Activated CD4-positive, alpha-beta T cell treated with anti-CD3 and anti-CD28 coated beads for 36 hours (primary cell): ENCODE data around the gene SLC2A13. TPM values are rescaled to one million over a fixed set of nuclear protein-coding genes. Genes with fewer than 3 reads are reported as not detected.
"Not testable (repeated sequence)": the region's sequence is repeated elsewhere in the genome, so short reads cannot be mapped to it uniquely, and the experiment has no call there.

Experiments used
- ATAC-seq: fragments of 200-7000 bp; cut with Tn5 transposase; one replicate; pipeline ENCODE4 v1.10.0; 2021; ENCODE audit warnings: mild to moderate bottlenecking, moderate library complexity
- CTCF ChIA-PET: fragments of 350-600 bp; sonication (Branson Sonifier 250); formaldehyde crosslinking; loops from one replicate; lab custom pipeline; 2021; ENCODE audit warnings: antibody characterized with exemption; lab: Charles Lee
- POLR2A ChIA-PET: fragments of 350-600 bp; sonication (Branson Sonifier 250); formaldehyde crosslinking; loops from one replicate; lab custom pipeline; 2021; ENCODE audit warnings: antibody characterized with exemption, inconsistent platforms; lab: Charles Lee
- DNase-seq: peaks from one replicate; pipeline ENCODE4 v3.0.0-alpha.2; 2020
- H3K27ac Mint-ChIP-seq: one replicate; pipeline ENCODE4 v1.8.0; 2021; ENCODE audit warnings: mixed read lengths
- H3K27me3 Mint-ChIP-seq: one replicate; pipeline ENCODE4 v1.8.0; 2021; ENCODE audit warnings: mixed read lengths
- H3K36me3 Mint-ChIP-seq: one replicate; pipeline ENCODE4 v1.8.0; 2021; ENCODE audit warnings: low read depth, mixed read lengths
- H3K4me1 Mint-ChIP-seq: one replicate; pipeline ENCODE4 v1.8.0; 2021; ENCODE audit warnings: mixed read lengths
- H3K4me3 Mint-ChIP-seq: one replicate; pipeline ENCODE4 v1.8.0; 2021; ENCODE audit warnings: mild to moderate bottlenecking, moderate library complexity, mixed read lengths
- H3K9me3 Mint-ChIP-seq: one replicate; pipeline ENCODE4 v1.8.0; 2021; ENCODE audit warnings: low read depth, mixed read lengths
- intact Hi-C, 2 experiments: fragments of 100-400 bp; cut with DNase I in 1 of 2; cut with micrococcal nuclease in 1 of 2; formaldehyde crosslinking; loops; one replicate each; pipeline versions ENCODE4 v1.14.2 to v1.15.1; 2022 to 2024; cut with DNase I, micrococcal nuclease
- total RNA-seq, 2 experiments: library from RNA; stranded (reverse); gene quantifications; one replicate each; pipeline ENCODE4 v1.2.3, GENCODE V29; 2021

The SLC2A13 gene
- total RNA-seq, 2 experiments from 2014 or later, result 2.3 to 3.9 TPM

GRCh38 chr12:40065636-40066035, 40.2 kb downstream of the SLC2A13 start:
- H3K4me1 Mint-ChIP-seq, result no peaks in the 10 kb centered on the region
- ATAC-seq (no peak), DNase-seq (no peak)
- intact Hi-C loops, result no loop called here
- H3K27me3 Mint-ChIP-seq, result no peaks in the 10 kb centered on the region
- no peak overlapping the region for H3K27ac Mint-ChIP-seq
- no peak overlapping the region for H3K4me3 Mint-ChIP-seq
- no peaks in the 10 kb centered on the region for H3K36me3 Mint-ChIP-seq
- ChIA-PET CTCF (interaction anchor here (1.2 kb wide), 1 partner anchor 12 kb away, joined by 4 read pairs; no protein-coding TSS in a partner anchor), POLR2A (no interaction called here)
- no peaks in the 10 kb centered on the region for H3K9me3 Mint-ChIP-seq

DNA sequence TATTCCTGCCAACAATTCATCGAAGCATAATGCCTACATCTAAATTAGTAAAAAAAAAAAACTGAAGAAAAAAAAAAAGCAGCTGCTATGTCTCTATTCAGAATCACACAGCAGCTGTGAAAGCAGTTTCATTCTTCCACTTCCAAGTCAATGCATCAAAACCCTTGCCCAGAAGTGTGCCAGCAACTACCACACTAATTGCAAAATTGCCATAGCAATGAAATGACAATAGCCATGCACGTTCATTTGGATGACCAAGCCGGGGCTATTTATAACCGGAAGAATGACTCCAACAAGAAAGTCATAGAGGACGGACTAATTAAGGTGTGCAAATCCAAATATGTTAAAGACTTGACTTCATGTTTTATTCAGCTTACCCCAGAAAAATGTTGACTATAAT, 42.5 kb downstream of the SLC2A13 start:
- H3K4me3 Mint-ChIP-seq, result no peak overlapping the region
- intact Hi-C loops, result no loop called here
- DNase-seq (no peak), ATAC-seq (no peak)
- H3K9me3 Mint-ChIP-seq, result no peaks in the 10 kb centered on the region
- no peak overlapping the region for H3K27ac Mint-ChIP-seq
- ChIA-PET POLR2A (no interaction called here), CTCF (no interaction called here)
- H3K27me3 Mint-ChIP-seq, result no peaks in the 10 kb centered on the region
- H3K36me3 Mint-ChIP-seq, result no peaks in the 10 kb centered on the region
- no peaks in the 10 kb centered on the region for H3K4me1 Mint-ChIP-seq

DNA sequence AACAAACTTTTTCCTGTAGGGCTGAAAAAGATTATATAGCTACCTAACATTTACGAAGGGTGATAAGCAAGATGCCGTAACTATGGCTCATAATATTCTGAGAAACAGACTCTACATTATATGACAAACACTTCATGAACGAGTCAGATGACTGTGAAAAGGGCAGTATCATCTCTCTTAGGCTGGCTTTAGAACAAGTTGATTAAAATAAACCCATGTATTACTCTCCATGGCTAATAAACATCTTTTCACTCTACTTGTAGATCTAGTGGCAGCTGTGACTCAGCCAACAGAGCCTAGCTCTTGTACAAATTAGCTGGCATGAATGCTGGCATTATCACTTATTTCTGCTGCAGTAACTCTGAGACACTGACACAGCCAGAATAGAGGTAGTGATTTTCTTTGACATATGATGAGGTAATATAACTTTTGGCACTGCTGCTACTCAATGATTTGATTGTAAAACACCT, 47.1 kb downstream of the SLC2A13 start:
- ChIA-PET POLR2A (no interaction called here), CTCF (interaction anchor here (0.8 to 1.1 kb wide), 3 partner anchors 25 to 66 kb away, joined by 3 to 4 read pairs (median 4); no protein-coding TSS in a partner anchor)

GRCh38 chr12:40056373-40056772, 49.5 kb downstream of the SLC2A13 start:
- Mint-ChIP-seq H3K27ac (no peak overlapping the region), H3K9me3 (no peaks in the 10 kb centered on the region), H3K27me3 (no peaks in the 10 kb centered on the region), H3K4me3 (no peak overlapping the region), H3K36me3 (no peaks in the 10 kb centered on the region), H3K4me1 (no peaks in the 10 kb centered on the region)
- no peak for DNase-seq
- POLR2A ChIA-PET, result no interaction called here
- CTCF ChIA-PET, result no interaction called here
- intact Hi-C loops, result no loop called here
- ATAC-seq, result no peak

More for the DNA sequence above, 47.1 kb downstream of the SLC2A13 start:
- DNase-seq, result no peak
- Mint-ChIP-seq H3K4me1 (no peaks in the 10 kb centered on the region), H3K36me3 (no peaks in the 10 kb centered on the region), H3K9me3 (no peaks in the 10 kb centered on the region), H3K27me3 (no peaks in the 10 kb centered on the region), H3K4me3 (no peak overlapping the region), H3K27ac (no peak overlapping the region)
- intact Hi-C loops, result no loop called here
- no peak for ATAC-seq

GRCh38 chr12:40055776-40056175, 50.1 kb downstream of the SLC2A13 start:
- no peak for ATAC-seq
- Mint-ChIP-seq H3K4me1 (no peaks in the 10 kb centered on the region), H3K4me3 (no peak overlapping the region), H3K27me3 (no peaks in the 10 kb centered on the region), H3K9me3 (no peaks in the 10 kb centered on the region), H3K36me3 (no peaks in the 10 kb centered on the region), H3K27ac (no peak overlapping the region)
- no peak for DNase-seq
- POLR2A ChIA-PET, result no interaction called here
- CTCF ChIA-PET, result no interaction called here
- intact Hi-C loops, result no loop called here

DNA sequence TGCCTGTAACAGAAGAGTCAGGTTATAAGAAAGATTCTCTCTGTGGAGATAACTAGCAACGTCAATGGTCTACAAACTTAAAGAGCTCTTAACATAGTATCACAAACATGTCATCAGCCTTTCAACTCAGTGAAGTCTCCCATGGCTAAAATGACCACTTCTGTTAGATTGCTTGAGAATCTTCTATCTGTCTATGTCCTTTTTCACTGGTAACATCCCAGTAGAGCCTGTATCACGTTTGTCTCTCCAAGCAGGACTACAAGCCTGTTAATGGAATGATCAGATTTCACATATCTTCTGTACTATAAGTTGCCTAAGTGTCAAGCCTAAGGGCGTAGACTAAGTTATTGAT, 50.7 kb downstream of the SLC2A13 start:
- H3K27ac Mint-ChIP-seq, result no peak overlapping the region
- no peaks in the 10 kb centered on the region for H3K9me3 Mint-ChIP-seq
- intact Hi-C loops, result no loop called here
- H3K4me1 Mint-ChIP-seq, result no peaks in the 10 kb centered on the region
- no peaks in the 10 kb centered on the region for H3K27me3 Mint-ChIP-seq
- H3K36me3 Mint-ChIP-seq, result no peaks in the 10 kb centered on the region
- ChIA-PET POLR2A (no interaction called here), CTCF (no interaction called here)
- no peak for ATAC-seq
- DNase-seq, result no peak
- H3K4me3 Mint-ChIP-seq, result no peak overlapping the region

DNA sequence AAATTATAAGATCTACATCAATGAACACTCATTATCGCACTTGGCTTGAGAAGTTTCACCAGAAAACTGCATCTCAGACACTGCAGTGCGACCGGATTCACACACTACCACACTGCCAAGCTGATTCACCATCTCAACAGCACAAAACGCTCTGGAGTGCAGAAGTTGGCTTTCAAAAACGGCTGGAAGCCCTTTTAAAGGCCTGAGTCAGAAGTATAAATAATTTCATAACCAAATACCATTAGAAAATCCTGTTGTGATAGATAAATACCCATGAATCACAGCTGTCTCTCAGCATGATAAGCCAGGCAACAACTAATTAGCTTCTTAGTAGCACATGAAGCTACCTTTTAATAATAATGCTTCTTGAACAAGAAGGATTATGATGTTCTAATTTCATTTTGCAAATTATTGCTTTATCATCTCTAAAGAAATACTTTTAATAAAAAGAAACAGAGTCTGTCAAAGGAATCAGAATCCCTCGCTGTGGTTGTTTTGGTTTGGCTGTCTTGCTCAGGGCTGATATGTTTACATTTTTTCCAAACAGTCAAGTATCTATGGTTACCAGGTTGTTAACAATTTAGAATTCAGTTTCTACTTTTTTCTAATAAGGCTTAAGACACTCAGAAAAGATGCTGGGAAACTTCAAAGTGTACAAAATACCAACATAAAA, 51.2 kb downstream of the SLC2A13 start:
- no peak overlapping the region for H3K4me3 Mint-ChIP-seq
- intact Hi-C loops, result no loop called here

DNA sequence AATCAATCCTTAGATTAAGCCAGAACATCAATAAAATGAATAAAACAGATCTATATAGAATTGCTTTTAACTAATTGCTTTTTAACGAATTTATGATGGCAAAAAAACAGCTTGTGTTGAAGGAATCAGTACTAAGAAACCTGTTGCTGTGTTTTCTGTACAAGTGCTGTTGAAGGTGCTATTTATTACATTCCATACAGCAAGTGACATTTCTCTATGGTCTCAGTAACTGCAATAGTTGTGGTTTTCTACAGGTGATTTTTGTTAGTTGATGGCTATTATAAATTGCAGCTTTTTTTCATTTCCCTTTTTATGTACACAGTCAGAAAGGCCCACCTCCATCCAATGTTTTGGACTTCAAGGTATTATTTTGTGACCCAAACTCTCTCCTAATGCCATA, 56.6 kb downstream of the SLC2A13 start:
- Mint-ChIP-seq H3K27me3 (no peaks in the 10 kb centered on the region), H3K4me3 (no peak overlapping the region), H3K27ac (no peak overlapping the region), H3K9me3 (no peaks in the 10 kb centered on the region), H3K4me1 (no peaks in the 10 kb centered on the region), H3K36me3 (no peaks in the 10 kb centered on the region)
- no peak for DNase-seq
- ChIA-PET CTCF (no interaction called here), POLR2A (no interaction called here)
- ATAC-seq, result no peak
- intact Hi-C loops, result no loop called here

More for the DNA sequence above, 51.2 kb downstream of the SLC2A13 start:
- Mint-ChIP-seq H3K27me3 (no peaks in the 10 kb centered on the region), H3K36me3 (no peaks in the 10 kb centered on the region), H3K9me3 (no peaks in the 10 kb centered on the region), H3K27ac (no peak overlapping the region), H3K4me1 (no peaks in the 10 kb centered on the region)
- POLR2A ChIA-PET, result no interaction called here
- CTCF ChIA-PET, result interaction anchor here (1.1 kb wide), 1 partner anchor 11 kb away, joined by 4 read pairs; no protein-coding TSS in a partner anchor
- DNase-seq, result no peak
- no peak for ATAC-seq

- DNase-seq, H3K36me3 Mint-ChIP-seq, H3K9me3 Mint-ChIP-seq, CTCF ChIA-PET, H3K27me3 Mint-ChIP-seq, ATAC-seq, POLR2A ChIA-PET, H3K4me1 Mint-ChIP-seq, H3K4me3 Mint-ChIP-seq, intact Hi-C loops, H3K27ac Mint-ChIP-seq: not testable (repeated sequence)
These were observed 58.9 kb downstream of the SLC2A13 start for GRCh38 chr12:40047002-40047401.

- Mint-ChIP-seq H3K4me1 (no peaks in the 10 kb centered on the region), H3K27ac (no peak overlapping the region), H3K9me3 (no peaks in the 10 kb centered on the region), H3K36me3 (no peaks in the 10 kb centered on the region), H3K4me3 (no peak overlapping the region), H3K27me3 (no peaks in the 10 kb centered on the region)
- ATAC-seq (no peak), DNase-seq (no peak)
- CTCF ChIA-PET, result no interaction called here
- POLR2A ChIA-PET, result no interaction called here
- intact Hi-C loops, result no loop called here
These were observed 60.2 kb downstream of the SLC2A13 start for GRCh38 chr12:40045656-40046055.

GRCh38 chr12:40044396-40044795, 61.5 kb downstream of the SLC2A13 start:
- no peak for ATAC-seq
- H3K36me3 Mint-ChIP-seq, result no peaks in the 10 kb centered on the region
- intact Hi-C loops, result no loop called here
- no peak overlapping the region for H3K27ac Mint-ChIP-seq
- H3K27me3 Mint-ChIP-seq, result no peaks in the 10 kb centered on the region
- H3K4me3 Mint-ChIP-seq, result no peak overlapping the region
- peaks cover 2% of the 10 kb centered on the region for H3K4me1 Mint-ChIP-seq
- ChIA-PET CTCF (no interaction called here), POLR2A (no interaction called here)
- no peaks in the 10 kb centered on the region for H3K9me3 Mint-ChIP-seq
- DNase-seq, result no peak

DNA sequence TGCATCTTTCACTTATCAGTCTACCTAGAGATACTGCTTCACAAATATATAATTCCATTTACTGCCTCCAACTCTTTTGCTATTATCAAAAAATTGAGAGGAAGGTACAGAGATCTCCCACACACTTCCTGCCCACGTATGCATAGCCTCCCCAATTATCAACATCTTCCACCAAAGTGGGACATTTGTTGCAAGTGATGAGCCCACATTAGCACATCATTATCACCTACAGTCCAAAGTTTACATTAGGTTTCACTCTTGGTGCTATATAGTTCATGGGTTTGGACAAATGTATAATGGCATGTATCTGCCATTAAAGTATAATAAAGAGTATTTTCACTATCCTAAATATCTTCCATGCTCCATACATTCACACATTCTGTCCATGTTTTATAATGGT, 66.3 kb downstream of the SLC2A13 start:
- Mint-ChIP-seq H3K36me3 (no peaks in the 10 kb centered on the region), H3K27me3 (no peaks in the 10 kb centered on the region), H3K4me3 (no peak overlapping the region), H3K9me3 (no peaks in the 10 kb centered on the region), H3K27ac (no peak overlapping the region), H3K4me1 (peaks cover 2% of the 10 kb centered on the region)
- intact Hi-C loops, result no loop called here
- ChIA-PET POLR2A (no interaction called here), CTCF (no interaction called here)
- ATAC-seq (no peak), DNase-seq (no peak)
